GM23338 (cell line): ENCODE results near the gene CDK3. TPM values are rescaled to one million over a fixed set of nuclear protein-coding genes. Genes with fewer than 3 reads are reported as not detected.

ENCODE experiments used
- ATAC-seq: fragments of 200-7000 bp; cut with Tn5 transposase; 3 replicates; pipeline ENCODE4 v1.9.1; 2020
- DNase-seq: peaks from one replicate; pipeline ENCODE4 v3.0.0-alpha.2; 2015; ENCODE audit warnings: low spot score
- H2AFZ ChIP-seq: fragments of 200-600 bp; sonication (generic); 2 replicates; pipeline ENCODE4 v1.8.0; 2016; ENCODE audit warnings: antibody characterized with exemption, mild to moderate bottlenecking, moderate library complexity
- H3F3A ChIP-seq: fragments of 200-600 bp; sonication (generic); replicated peaks from 2 replicates; pipeline ENCODE4 v1.8.0; 2017; ENCODE audit warnings: antibody characterized with exemption, mixed run types, low read depth
- H3K27ac ChIP-seq: fragments of 200-600 bp; sonication (generic); 2 replicates; pipeline ENCODE4 v1.6.1; 2016; ENCODE audit warnings: low read depth
- H3K27me3 ChIP-seq: fragments of 200-600 bp; sonication (generic); 2 replicates; pipeline ENCODE4 v1.8.0; 2016; ENCODE audit warnings: mild to moderate bottlenecking, mixed run types, moderate library complexity; ENCODE audit not compliant: insufficient read depth
- H3K36me3 ChIP-seq: fragments of 200-600 bp; sonication (generic); 2 replicates; pipeline ENCODE4 v1.8.0; 2016; ENCODE audit warnings: mild to moderate bottlenecking; ENCODE audit not compliant: insufficient read depth
- H3K4me1 ChIP-seq: fragments of 200-600 bp; sonication (generic); 2 replicates; pipeline ENCODE4 v1.8.0; 2016; ENCODE audit warnings: mild to moderate bottlenecking, moderate library complexity; ENCODE audit not compliant: insufficient read depth
- H3K4me2 ChIP-seq: fragments of 200-600 bp; sonication (generic); 2 replicates; pipeline ENCODE4 v1.7.1; 2017; ENCODE audit warnings: mixed run types
- H3K4me3 ChIP-seq: fragments of 200-600 bp; sonication (generic); 2 replicates; pipeline ENCODE4 v1.6.1; 2016; ENCODE audit warnings: mixed run types
- H3K79me2 ChIP-seq: fragments of 200-600 bp; sonication (generic); replicated peaks from 2 replicates; pipeline ENCODE4 v1.8.0; 2017; ENCODE audit warnings: mild to moderate bottlenecking; ENCODE audit not compliant: insufficient read depth
- H3K9me2 ChIP-seq: fragments of 200-600 bp; sonication (generic); 2 replicates; pipeline ENCODE4 v1.8.0; 2017; ENCODE audit not compliant: insufficient read depth
- H4K20me1 ChIP-seq: fragments of 200-600 bp; sonication (generic); replicated peaks from 2 replicates; pipeline ENCODE4 v1.8.0; 2017; ENCODE audit warnings: mild to moderate bottlenecking; ENCODE audit not compliant: insufficient read depth
- H3K27ac Mint-ChIP-seq: 2 replicates; pipeline ENCODE4 v1.8.0; 2020; ENCODE audit warnings: inconsistent platforms, mild to moderate bottlenecking, moderate library complexity, mixed read lengths
- H3K27me3 Mint-ChIP-seq: 3 replicates; pipeline ENCODE4 v1.8.0; 2022; ENCODE audit warnings: low read depth, mild to moderate bottlenecking, moderate library complexity, mixed read lengths, inconsistent platforms; ENCODE audit not compliant: insufficient read depth, poor library complexity
- H3K36me3 Mint-ChIP-seq: 3 replicates; pipeline ENCODE4 v1.8.0; 2021; ENCODE audit warnings: low read depth, mild to moderate bottlenecking, inconsistent platforms, moderate library complexity, mixed read lengths
- H3K4me1 Mint-ChIP-seq: 3 replicates; pipeline ENCODE4 v1.8.0; 2020; ENCODE audit warnings: mild to moderate bottlenecking, inconsistent platforms, mixed read lengths
- H3K4me3 Mint-ChIP-seq: 3 replicates; pipeline ENCODE4 v1.8.0; 2021; ENCODE audit warnings: moderate library complexity, mild to moderate bottlenecking, inconsistent platforms, mixed read lengths
- H3K9me3 Mint-ChIP-seq: 3 replicates; pipeline ENCODE4 v1.8.0; 2020; ENCODE audit warnings: moderate library complexity, mild to moderate bottlenecking, inconsistent platforms, mixed read lengths
- CREB1 ChIP-seq: fragments of 250-450 bp; sonication (Bioruptor Pico); IDR thresholded peaks from 2 replicates; pipeline ENCODE4 v1.5.0; 2020; ENCODE audit warnings: low read depth, mild to moderate bottlenecking, moderate library complexity
- CTCF ChIP-seq, 2 experiments: fragments of 200-600 bp in 1 of 2; sonication (generic) in 1 of 2; conservative IDR thresholded peaks; 2 replicates each; pipeline versions ENCODE4 v1.5.1 to v1.6.1; 2016 to 2017; ENCODE audit warnings: antibody characterized with exemption in 2 of 2, low read depth in 2 of 2, mild to moderate bottlenecking in 2 of 2, moderate library complexity in 1 of 2
- ETS1 ChIP-seq: IDR thresholded peaks from 2 replicates; pipeline ENCODE4 v1.6.1; 2016; ENCODE audit warnings: antibody characterized with exemption
- EZH2 ChIP-seq: fragments of 200-600 bp; sonication (generic); IDR thresholded peaks from one replicate; pipeline ENCODE4 v1.8.0; 2017; ENCODE audit warnings: antibody characterized with exemption, mild to moderate bottlenecking, low read depth; ENCODE audit not compliant: unreplicated experiment
- EZH2phosphoT487 ChIP-seq: fragments of 200-600 bp; sonication (generic); IDR thresholded peaks from one replicate; pipeline ENCODE4 v1.8.1; 2018; ENCODE audit warnings: antibody characterized with exemption; ENCODE audit not compliant: unreplicated experiment
- JUNB ChIP-seq: IDR thresholded peaks from one replicate; pipeline ENCODE4 v1.6.1; 2016; ENCODE audit warnings: antibody characterized with exemption; ENCODE audit not compliant: unreplicated experiment
- NANOG ChIP-seq: IDR thresholded peaks from 2 replicates; pipeline ENCODE4 v1.6.1; 2016; ENCODE audit warnings: antibody characterized with exemption, borderline replicate concordance
- POLR2AphosphoS5 ChIP-seq: IDR thresholded peaks from 2 replicates; pipeline ENCODE4 v1.6.1; 2016; ENCODE audit warnings: antibody characterized with exemption, low read depth
- REST ChIP-seq: IDR thresholded peaks from one replicate; pipeline ENCODE4 v1.6.1; 2018; ENCODE audit warnings: antibody characterized with exemption; ENCODE audit not compliant: unreplicated experiment
- STAT1 ChIP-seq: IDR thresholded peaks from one replicate; pipeline ENCODE4 v1.6.1; 2016; ENCODE audit warnings: antibody characterized with exemption; ENCODE audit not compliant: unreplicated experiment
- ZNF114 ChIP-seq: fragments of 250-450 bp; sonication (Bioruptor Pico); IDR thresholded peaks from 2 replicates; pipeline ENCODE4 v1.5.0; 2020; ENCODE audit warnings: mild to moderate bottlenecking, moderate library complexity
- ZNF462 ChIP-seq: fragments of 250-450 bp; sonication (Bioruptor Pico); IDR thresholded peaks from 2 replicates; pipeline ENCODE4 v1.5.0; 2020; ENCODE audit warnings: mild to moderate bottlenecking, moderate library complexity
- polyA plus RNA-seq: library from polyadenylated mRNA; unstranded; fragments of >200 nt; fragmentation: Nextera tagmentation; extraction: Ambion mirVana; gene quantifications from 2 replicates; pipeline ENCODE4 v1.2.1, GENCODE V29; 2016
- total RNA-seq: library from RNA; depleted of rRNA; stranded (reverse); fragments of >200 nt; shearing (Covaris generic); gene quantifications from 2 replicates; pipeline ENCODE4 v1.2.3, GENCODE V29; 2014

Gene CDK3
- total and polyA plus RNA-seq, 2 experiments from 2014 or later, result 7.9 to 10.2 TPM

DNA sequence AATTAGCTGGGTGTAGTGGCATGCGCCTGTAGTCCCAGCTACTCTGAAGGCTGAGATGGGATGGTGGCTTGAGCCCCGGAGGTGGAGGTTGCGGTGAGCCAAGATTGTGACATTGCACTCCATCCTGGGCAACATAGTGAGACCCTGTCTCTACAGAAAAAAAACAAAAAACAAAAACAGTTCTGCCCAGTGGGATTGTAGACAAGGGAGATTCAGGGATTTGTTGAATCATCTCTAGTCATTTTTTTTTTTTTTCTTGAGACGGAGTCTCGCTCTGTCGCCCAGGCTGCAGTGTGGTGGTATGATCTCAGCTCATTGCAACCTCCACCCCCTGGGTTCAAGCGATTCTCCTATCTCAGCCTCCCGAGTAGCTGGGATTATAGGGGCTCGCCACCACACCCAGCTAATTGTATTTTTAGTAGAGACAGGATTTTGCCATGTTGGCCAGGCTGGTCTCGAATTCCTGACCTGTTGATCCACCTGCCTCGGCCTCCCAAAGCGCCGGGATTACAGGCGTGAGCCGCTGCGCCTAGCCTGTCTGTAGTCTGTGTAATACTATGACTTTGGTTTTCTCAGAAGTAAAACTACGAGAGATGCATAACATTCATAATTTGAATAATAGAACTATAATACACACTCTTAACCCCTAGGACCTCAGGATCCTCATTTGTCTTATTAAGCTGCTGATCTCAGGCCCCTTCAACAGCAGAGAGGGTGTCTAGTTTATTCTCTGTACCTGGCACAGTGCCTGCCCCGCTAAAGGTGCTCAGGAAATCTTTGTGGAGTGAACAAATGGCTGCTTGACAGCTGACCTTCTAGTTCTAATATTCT is 20.3 kb upstream of the CDK3 start:
- Histone ChIP-seq H3K4me1 (peaks cover 44% of the 10 kb centered on the region), H3K27ac (peak overlapping the region; percentile 98), H3K27me3 (no peaks in the 10 kb centered on the region), H3F3A (peaks cover 24% of the 10 kb centered on the region), H3K4me3 (peak overlapping the region; percentile 81), H3K36me3 (no peaks in the 10 kb centered on the region), H2AFZ (no peak overlapping the region), H3K79me2 (peaks cover 61% of the 10 kb centered on the region), H3K9me2 (no peaks in the 10 kb centered on the region), H4K20me1 (no peaks in the 10 kb centered on the region), H3K4me2 (peak overlapping the region; percentile 82)
- DNase-seq (no peak), ATAC-seq (no peak)
- TF ChIP-seq ZNF462 (no peak), STAT1 (no peak), EZH2phosphoT487 (no peak), ETS1 (no peak), NANOG (no peak), ZNF114 (CRISPR knock-in tag) (no peak), CREB1 (CRISPR knock-in tag) (no peak), EZH2 (no peak), REST (no peak), POLR2AphosphoS5 (no peak), JUNB (no peak), CTCF (conservative IDR thresholded peaks at IDR 0.05; ENCODE audit: low read depth in 2 of 2) (no peak)
- H3K4me1 Mint-ChIP-seq, result peaks cover 51% of the 10 kb centered on the region
- peak overlapping the region; percentile 99 for H3K27ac Mint-ChIP-seq
- no peaks in the 10 kb centered on the region for H3K9me3 Mint-ChIP-seq
- H3K27me3 Mint-ChIP-seq, result peaks cover 19% of the 10 kb centered on the region
- H3K36me3 Mint-ChIP-seq, result peaks cover 17% of the 10 kb centered on the region; the same call in 2 of the 3 replicates
- H3K4me3 Mint-ChIP-seq, result peak overlapping the region; percentile 95
